ENCODE results near the gene LENG8.

LENG8 gene

GRCh38 chr19:54421521-54421920 lies 27.5 kb upstream of the LENG8 start:
- no peaks in the 10 kb centered on the region for H3K4me1 ChIP-seq
- H3K36me3 ChIP-seq (ENCODE audit: control insufficient read depth, insufficient read depth, low read length), result no peaks in the 10 kb centered on the region

GRCh38 chr19:54422136-54422535 lies 26.9 kb upstream of the LENG8 start:
- no peaks in the 10 kb centered on the region for H3K79me2 ChIP-seq
- H3K9me3 ChIP-seq (ENCODE audit: control insufficient read depth, low read length), result no peaks in the 10 kb centered on the region
- no peak overlapping the region for H3K4me3 ChIP-seq (ENCODE audit: low read depth, low read length)
- H3K4me2 ChIP-seq (ENCODE audit: low read length), result no peak overlapping the region
- H3K27me3 ChIP-seq (ENCODE audit: control insufficient read depth, insufficient read depth, low read length), result peaks cover 8% of the 10 kb centered on the region
- H3K9ac ChIP-seq, result no peak overlapping the region
- no peak overlapping the region for H2AFZ ChIP-seq
- TF ChIP-seq CTCF (IDR thresholded peaks at IDR 0.05), result no peak
- H3K4me1 ChIP-seq, result no peaks in the 10 kb centered on the region
- no peaks in the 10 kb centered on the region for H3K36me3 ChIP-seq (ENCODE audit: control insufficient read depth, insufficient read depth, low read length)
- H3K27ac ChIP-seq, result no peak overlapping the region

More at GRCh38 chr19:54421521-54421920, 27.5 kb upstream of the LENG8 start:
- H2AFZ ChIP-seq, result no peak overlapping the region
- H3K9me3 ChIP-seq (ENCODE audit: control insufficient read depth, low read length), result no peaks in the 10 kb centered on the region
- H3K4me3 ChIP-seq (ENCODE audit: low read depth, low read length), result no peak overlapping the region
- no peak overlapping the region for H3K9ac ChIP-seq
- no peak overlapping the region for H3K4me2 ChIP-seq (ENCODE audit: low read length)
- TF ChIP-seq CTCF (IDR thresholded peaks at IDR 0.05), result no peak
- H3K27ac ChIP-seq, result no peak overlapping the region
- no peaks in the 10 kb centered on the region for H3K79me2 ChIP-seq
- H3K27me3 ChIP-seq (ENCODE audit: control insufficient read depth, insufficient read depth, low read length), result peaks cover 8% of the 10 kb centered on the region

GRCh38 chr19:54424201-54424600 lies 24.8 kb upstream of the LENG8 start:
- no peaks in the 10 kb centered on the region for H3K9me3 ChIP-seq (ENCODE audit: control insufficient read depth, low read length)
- no peak overlapping the region for H3K4me3 ChIP-seq (ENCODE audit: low read depth, low read length)
- peaks cover 8% of the 10 kb centered on the region for H3K27me3 ChIP-seq (ENCODE audit: control insufficient read depth, insufficient read depth, low read length)
- H3K4me2 ChIP-seq (ENCODE audit: low read length), result no peak overlapping the region
- no peak for TF ChIP-seq CTCF (IDR thresholded peaks at IDR 0.05)
- H3K27ac ChIP-seq, result no peak overlapping the region
- H3K4me1 ChIP-seq, result no peaks in the 10 kb centered on the region
- no peaks in the 10 kb centered on the region for H3K36me3 ChIP-seq (ENCODE audit: control insufficient read depth, insufficient read depth, low read length)
- H3K79me2 ChIP-seq, result no peaks in the 10 kb centered on the region
- H2AFZ ChIP-seq, result no peak overlapping the region
- no peak overlapping the region for H3K9ac ChIP-seq

GRCh38 chr19:54424660-54425381 lies 24.2 kb upstream of the LENG8 start:
- H3K9ac ChIP-seq, result no peak overlapping the region
- no peaks in the 10 kb centered on the region for H3K4me1 ChIP-seq
- no peaks in the 10 kb centered on the region for H3K36me3 ChIP-seq (ENCODE audit: control insufficient read depth, insufficient read depth, low read length)
- H3K4me3 ChIP-seq (ENCODE audit: low read depth, low read length), result no peak overlapping the region
- H3K79me2 ChIP-seq, result no peaks in the 10 kb centered on the region
- no peak overlapping the region for H3K4me2 ChIP-seq (ENCODE audit: low read length)
- TF ChIP-seq CTCF (IDR thresholded peaks at IDR 0.05), result no peak
- H3K9me3 ChIP-seq (ENCODE audit: control insufficient read depth, low read length), result no peaks in the 10 kb centered on the region
- H2AFZ ChIP-seq, result no peak overlapping the region
- peaks cover 8% of the 10 kb centered on the region for H3K27me3 ChIP-seq (ENCODE audit: control insufficient read depth, insufficient read depth, low read length)
- H3K27ac ChIP-seq, result no peak overlapping the region

- H3K36me3 ChIP-seq (ENCODE audit: control insufficient read depth, insufficient read depth, low read length), result no peaks in the 10 kb centered on the region
- H3K4me3 ChIP-seq (ENCODE audit: low read depth, low read length), result no peak overlapping the region
- no peak for TF ChIP-seq CTCF (IDR thresholded peaks at IDR 0.05)
- H3K4me1 ChIP-seq, result no peaks in the 10 kb centered on the region
- H2AFZ ChIP-seq, result no peak overlapping the region
- H3K27ac ChIP-seq, result no peak overlapping the region
- no peak overlapping the region for H3K9ac ChIP-seq
- H3K4me2 ChIP-seq (ENCODE audit: low read length), result no peak overlapping the region
- peaks cover 8% of the 10 kb centered on the region for H3K27me3 ChIP-seq (ENCODE audit: control insufficient read depth, insufficient read depth, low read length)
- H3K9me3 ChIP-seq (ENCODE audit: control insufficient read depth, low read length), result no peaks in the 10 kb centered on the region
- no peaks in the 10 kb centered on the region for H3K79me2 ChIP-seq
These were observed 23.6 kb upstream of the LENG8 start for GRCh38 chr19:54425382-54425723.

Measured in parathyroid adenoma (tissue), 2 donors.